K562 (cell line): ENCODE data around the gene ANKRD13A.

ENCODE experiments used
- BCLAF1 ChIP-seq, 2 experiments: fragments of 450-650 bp in 1 of 2; IDR thresholded peaks; 2 replicates each; pipeline ENCODE4 v1.6.1; 2011 to 2017; ENCODE audit warnings: low read depth in 2 of 2, antibody characterized with exemption in 1 of 2, borderline replicate concordance in 1 of 2, low read length in 1 of 2, mild to moderate bottlenecking in 1 of 2, mixed read lengths in 1 of 2; ENCODE audit not compliant: control insufficient read depth in 1 of 2
- CTCF ChIP-seq, 3 experiments: IDR thresholded peaks in 2 of 3; conservative IDR thresholded peaks in 1 of 3; 2 replicates each; pipeline ENCODE4 v1.5.1; 2011 to 2012; ENCODE audit warnings: low read length in 3 of 3, mild to moderate bottlenecking in 3 of 3, control low read depth in 2 of 3, improper control_type of control experiment in 1 of 3, inconsistent platforms in 1 of 3, low read depth in 1 of 3, mixed read lengths in 1 of 3, moderate library complexity in 1 of 3; ENCODE audit not compliant: insufficient read depth in 2 of 3
- EP300 ChIP-seq: IDR thresholded peaks from 2 replicates; pipeline ENCODE4 v1.6.1; 2012; ENCODE audit warnings: low read length, improper control_type of control experiment
- ETS1 ChIP-seq: conservative IDR thresholded peaks from 2 replicates; pipeline ENCODE4 v1.6.1; 2011; ENCODE audit warnings: low read depth, mild to moderate bottlenecking, low read length; ENCODE audit not compliant: control insufficient read depth
- TCF7L2 ChIP-seq: fragments of 150-350 bp; IDR thresholded peaks from 2 replicates; pipeline ENCODE4 v1.6.1; 2016; ENCODE audit warnings: low read depth, mild to moderate bottlenecking, low read length, moderate library complexity
- ZNF277 ChIP-seq: fragments of 250-450 bp; sonication (Bioruptor Pico); IDR thresholded peaks from 2 replicates; pipeline ENCODE4 v1.8.0; 2022; ENCODE audit warnings: inconsistent platforms, mild to moderate bottlenecking, moderate library complexity, borderline replicate concordance
- ZNF445 ChIP-seq: fragments of 250-450 bp; sonication (Bioruptor Pico); IDR thresholded peaks from 2 replicates; pipeline ENCODE4 v1.4.0; 2020; ENCODE audit warnings: low read depth, mild to moderate bottlenecking, moderate library complexity

- TF ChIP-seq EP300 (no peak), ZNF277 (no peak), ZNF445 (CRISPR knock-in tag) (no peak), CTCF (IDR thresholded peaks at IDR 0.05 in 2 of 3, conservative IDR thresholded peaks at IDR 0.05 in 1 of 3; ENCODE audit: insufficient read depth in 2 of 3, low read depth in 1 of 3, low read length in 3 of 3) (no peak), ETS1 (no peak), TCF7L2 (no peak), BCLAF1 (IDR thresholded peaks at IDR 0.05; ENCODE audit: borderline replicate concordance in 1 of 2, control insufficient read depth in 1 of 2, low read depth in 2 of 2, low read length in 1 of 2) (no peak)
Observed at GRCh38 chr12:110007881-110008280, 8.7 kb downstream of the ANKRD13A start.
